HG02623 (cell line): ENCODE measurements around the gene PIK3CA.

ENCODE experiments used
- ATAC-seq: cut with Tn5 transposase; IDR thresholded peaks from one replicate; pipeline ENCODE4 v1.9.1; 2021; ENCODE audit warnings: moderate library complexity; ENCODE audit not compliant: unreplicated experiment

PIK3CA gene

GRCh38 chr3:179156170-179156569, 8.0 kb downstream of the PIK3CA start:
- ATAC-seq = no peak

GRCh38 chr3:179156775-179157174, 8.6 kb downstream of the PIK3CA start:
- no peak for ATAC-seq

- peak; percentile 75 for ATAC-seq
These were observed 10.3 kb downstream of the PIK3CA start for GRCh38 chr3:179158336-179159039.

GRCh38 chr3:179163503-179163902, 15.3 kb downstream of the PIK3CA start:
- no peak for ATAC-seq

- ATAC-seq = no peak
These were observed 16.7 kb downstream of the PIK3CA start for GRCh38 chr3:179164857-179165256.

- ATAC-seq = no peak
These were observed 18.5 kb downstream of the PIK3CA start for GRCh38 chr3:179166561-179167201.

GRCh38 chr3:179168918-179169317, 20.8 kb downstream of the PIK3CA start:
- ATAC-seq = no peak

GRCh38 chr3:179172546-179172945, 24.4 kb downstream of the PIK3CA start:
- no peak for ATAC-seq

GRCh38 chr3:179174316-179174715, 26.2 kb downstream of the PIK3CA start:
- ATAC-seq = peak; percentile 66

- no peak for ATAC-seq
These were observed 26.7 kb downstream of the PIK3CA start for GRCh38 chr3:179174898-179175297.

- no peak for ATAC-seq
These were observed 27.2 kb downstream of the PIK3CA start for GRCh38 chr3:179175358-179175757.

GRCh38 chr3:179177611-179178010, 29.5 kb downstream of the PIK3CA start:
- no peak for ATAC-seq

GRCh38 chr3:179179256-179179655, 31.1 kb downstream of the PIK3CA start:
- no peak for ATAC-seq

- ATAC-seq = no peak
These were observed 32.0 kb downstream of the PIK3CA start for GRCh38 chr3:179179979-179180759.

GRCh38 chr3:179181021-179181472, 32.9 kb downstream of the PIK3CA start:
- ATAC-seq = peak; percentile 47

GRCh38 chr3:179181993-179182551, 33.9 kb downstream of the PIK3CA start:
- no peak for ATAC-seq

- no peak for ATAC-seq
These were observed 34.7 kb downstream of the PIK3CA start for GRCh38 chr3:179182902-179183301.

- no peak for ATAC-seq
These were observed 36.7 kb downstream of the PIK3CA start for GRCh38 chr3:179184826-179185225.

GRCh38 chr3:179186426-179186825, 38.3 kb downstream of the PIK3CA start:
- no peak for ATAC-seq

GRCh38 chr3:179189759-179190158, 41.6 kb downstream of the PIK3CA start:
- ATAC-seq = no peak

GRCh38 chr3:179190581-179190980, 42.4 kb downstream of the PIK3CA start:
- ATAC-seq = no peak
